Neural cell (in vitro differentiated cells): ENCODE results near the gene C20orf141. TPM values are rescaled to one million over a fixed set of nuclear protein-coding genes. Genes with fewer than 3 reads are reported as not detected.

Experiments used
- H2AFZ ChIP-seq: fragments of 200-600, 300-800 bp; sonication (generic), shearing (Covaris generic); 2 replicates; pipeline ENCODE4 v1.6.0; 2014; ENCODE audit warnings: low read depth, mild to moderate bottlenecking, antibody characterized with exemption, low read length, moderate library complexity
- H3F3A ChIP-seq: fragments of 200-600 bp; shearing (Covaris generic); 2 replicates; pipeline ENCODE4 v1.6.1; 2016; ENCODE audit warnings: mild to moderate bottlenecking, moderate library complexity, mixed read lengths, antibody characterized with exemption, low read length; ENCODE audit not compliant: insufficient read depth, poor library complexity, severe bottlenecking
- H3K27ac ChIP-seq: fragments of 200-600, 300-800 bp; sonication (generic), shearing (Covaris generic); 2 replicates; pipeline ENCODE4 v1.5.1; 2014; ENCODE audit warnings: mild to moderate bottlenecking, low read length, moderate library complexity
- H3K27me3 ChIP-seq: fragments of 300-800, 200-600 bp; sonication (generic), shearing (Covaris generic); 2 replicates; pipeline ENCODE4 v1.6.0; 2014; ENCODE audit warnings: mild to moderate bottlenecking, low read depth, low read length, moderate library complexity; ENCODE audit not compliant: insufficient read depth
- H3K36me3 ChIP-seq: fragments of 300-800, 200-600 bp; sonication (generic), shearing (Covaris generic); 2 replicates; pipeline ENCODE4 v1.5.1; 2014; ENCODE audit warnings: mild to moderate bottlenecking, antibody characterized with exemption, low read length, moderate library complexity; ENCODE audit not compliant: insufficient read depth
- H3K4me2 ChIP-seq: fragments of 300-800, 200-600 bp; sonication (generic), shearing (Covaris generic); 2 replicates; pipeline ENCODE4 v1.6.0; 2014; ENCODE audit warnings: mild to moderate bottlenecking, low read length
- H3K4me3 ChIP-seq: fragments of 300-800, 200-600 bp; sonication (generic), shearing (Covaris generic); 2 replicates; pipeline ENCODE4 v1.5.1; 2014; ENCODE audit warnings: mild to moderate bottlenecking, low read length, moderate library complexity
- H3K79me2 ChIP-seq: fragments of 200-600 bp; shearing (Covaris generic); replicated peaks from 2 replicates; pipeline ENCODE4 v1.6.0; 2014; ENCODE audit warnings: mild to moderate bottlenecking, low read length, moderate library complexity; ENCODE audit not compliant: insufficient read depth
- H3K9ac ChIP-seq: fragments of 300-800, 200-600 bp; sonication (generic), shearing (Covaris generic); 2 replicates; pipeline ENCODE4 v1.6.1; 2016; ENCODE audit warnings: mild to moderate bottlenecking, low read length, mixed read lengths
- H3K9me2 ChIP-seq: fragments of 200-600 bp; shearing (Covaris generic); 2 replicates; pipeline ENCODE4 v1.6.1; 2016; ENCODE audit warnings: mild to moderate bottlenecking, low read length, mixed read lengths; ENCODE audit not compliant: insufficient read depth
- H3K9me3 ChIP-seq: fragments of 200-600, 300-800 bp; sonication (generic), shearing (Covaris generic); 2 replicates; pipeline ENCODE4 v1.6.1; 2016; ENCODE audit warnings: mild to moderate bottlenecking, mixed run types, low read length, moderate library complexity, mixed read lengths
- H4K20me1 ChIP-seq: fragments of 200-600 bp; shearing (Covaris generic); 2 replicates; pipeline ENCODE4 v1.6.1; 2016; ENCODE audit warnings: mild to moderate bottlenecking, mixed run types; ENCODE audit not compliant: insufficient read depth
- CTCF ChIP-seq: fragments of 450-650 bp; IDR thresholded peaks from 2 replicates; pipeline ENCODE4 v1.5.1; 2014; ENCODE audit warnings: antibody characterized with exemption, mild to moderate bottlenecking, moderate library complexity; ENCODE audit not compliant: poor library complexity, severe bottlenecking
- EP300 ChIP-seq: fragments of 450-650 bp; conservative IDR thresholded peaks from 2 replicates; pipeline ENCODE4 v1.6.1; 2014; ENCODE audit warnings: antibody characterized with exemption, mild to moderate bottlenecking, moderate library complexity; ENCODE audit not compliant: poor library complexity, severe bottlenecking
- EZH2 ChIP-seq: fragments of 200-600, 300-800 bp; shearing (Covaris generic), sonication (generic); IDR thresholded peaks from 2 replicates; pipeline ENCODE4 v1.6.1; 2014; ENCODE audit warnings: antibody characterized with exemption, low read length, borderline replicate concordance, mild to moderate bottlenecking; ENCODE audit not compliant: insufficient read depth, poor library complexity, severe bottlenecking
- MXI1 ChIP-seq: fragments of 450-650 bp; conservative IDR thresholded peaks from 2 replicates; pipeline ENCODE4 v1.6.1; 2014; ENCODE audit warnings: antibody characterized with exemption, mild to moderate bottlenecking; ENCODE audit not compliant: poor library complexity, severe bottlenecking
- POLR2AphosphoS5 ChIP-seq: IDR thresholded peaks from 2 replicates; pipeline ENCODE4 v1.6.1; 2012
- RAD21 ChIP-seq: fragments of 450-650 bp; conservative IDR thresholded peaks from 2 replicates; pipeline ENCODE4 v1.6.1; 2014; ENCODE audit warnings: antibody characterized with exemption, mild to moderate bottlenecking, moderate library complexity
- REST ChIP-seq: IDR thresholded peaks from 2 replicates; pipeline ENCODE4 v1.6.1; 2012; ENCODE audit warnings: borderline replicate concordance
- SMC3 ChIP-seq: fragments of 450-650 bp; conservative IDR thresholded peaks from 2 replicates; pipeline ENCODE4 v1.6.1; 2014; ENCODE audit warnings: antibody characterized with exemption, mild to moderate bottlenecking, moderate library complexity; ENCODE audit not compliant: poor library complexity
- TAF1 ChIP-seq: IDR thresholded peaks from 2 replicates; pipeline ENCODE4 v1.6.1; 2012; ENCODE audit warnings: low read depth
- polyA plus RNA-seq: library from polyadenylated mRNA; depleted of rRNA; stranded (reverse); fragments of >200 nt; gene quantifications from 2 replicates; pipeline ENCODE4 v1.2.3, GENCODE V29; 2014

Gene C20orf141
- polyA plus RNA-seq, 1 donor from 2014 or later, result not detected

- TF ChIP-seq CTCF (no peak), TAF1 (no peak), SMC3 (no peak), MXI1 (no peak), EP300 (no peak), REST (no peak), POLR2AphosphoS5 (no peak), RAD21 (no peak), EZH2 (no peak)
- Histone ChIP-seq H4K20me1 (no peaks in the 10 kb centered on the region), H3K36me3 (no peaks in the 10 kb centered on the region), H3K4me2 (no peak overlapping the region), H3K27ac (no peak overlapping the region), H3K9me3 (no peaks in the 10 kb centered on the region), H3K79me2 (no peaks in the 10 kb centered on the region), H3K9me2 (no peaks in the 10 kb centered on the region), H2AFZ (no peak overlapping the region), H3K9ac (no peak overlapping the region), H3K27me3 (peaks cover 28% of the 10 kb centered on the region), H3F3A (no peaks in the 10 kb centered on the region), H3K4me3 (no peak overlapping the region)
Observed at GRCh38 chr20:2797136-2797983, 17.4 kb upstream of the C20orf141 start.

GRCh38 chr20:2798095-2798805, 16.5 kb upstream of the C20orf141 start:
- no peak overlapping the region for H3K4me3 ChIP-seq
- H3F3A ChIP-seq, result no peaks in the 10 kb centered on the region
- no peaks in the 10 kb centered on the region for H3K9me2 ChIP-seq
- no peaks in the 10 kb centered on the region for H3K9me3 ChIP-seq
- no peak overlapping the region for H2AFZ ChIP-seq
- H4K20me1 ChIP-seq, result no peaks in the 10 kb centered on the region
- TF ChIP-seq TAF1, result no peak
- TF ChIP-seq EP300, result no peak
- TF ChIP-seq SMC3, result no peak
- TF ChIP-seq CTCF, result no peak
- no peak for TF ChIP-seq MXI1
- TF ChIP-seq RAD21, result no peak
- TF ChIP-seq POLR2AphosphoS5, result no peak
- no peak overlapping the region for H3K9ac ChIP-seq
- H3K36me3 ChIP-seq, result no peaks in the 10 kb centered on the region
- H3K27ac ChIP-seq, result no peak overlapping the region
- no peak overlapping the region for H3K4me2 ChIP-seq
- H3K27me3 ChIP-seq, result peaks cover 36% of the 10 kb centered on the region
- no peaks in the 10 kb centered on the region for H3K79me2 ChIP-seq
